ENCODE measurements around the gene MTHFD1L.

MTHFD1L gene

GRCh38 chr6:150899231-150899630 lies 33.7 kb downstream of the MTHFD1L start:
- DNase-seq, result no peak

GRCh38 chr6:150900049-150900448 lies 34.5 kb downstream of the MTHFD1L start:
- DNase-seq, result no peak

- DNase-seq, result no peak
Observed at GRCh38 chr6:150902142-150902776, 36.8 kb downstream of the MTHFD1L start.

- no peak for DNase-seq
Observed at GRCh38 chr6:150905769-150906168, 40.3 kb downstream of the MTHFD1L start.

GRCh38 chr6:150906641-150907326 lies 41.3 kb downstream of the MTHFD1L start:
- no peak for DNase-seq

- no peak for DNase-seq
Observed at GRCh38 chr6:150907383-150907782, 41.9 kb downstream of the MTHFD1L start.

- DNase-seq, result no peak
Observed at GRCh38 chr6:150908901-150909300, 43.4 kb downstream of the MTHFD1L start.

GRCh38 chr6:150910561-150910960 lies 45.1 kb downstream of the MTHFD1L start:
- no peak for DNase-seq

- DNase-seq, result no peak
Observed at GRCh38 chr6:150914372-150914771, 48.9 kb downstream of the MTHFD1L start.

- DNase-seq, result no peak
Observed at GRCh38 chr6:150915131-150915879, 49.8 kb downstream of the MTHFD1L start.

- DNase-seq, result no peak
Observed at GRCh38 chr6:150915880-150916265, 50.4 kb downstream of the MTHFD1L start.

GRCh38 chr6:150919938-150920337 lies 54.4 kb downstream of the MTHFD1L start:
- no peak for DNase-seq

GRCh38 chr6:150922137-150922536 lies 56.6 kb downstream of the MTHFD1L start:
- no peak for DNase-seq

GRCh38 chr6:150924808-150925589 lies 59.5 kb downstream of the MTHFD1L start:
- no peak for DNase-seq

GRCh38 chr6:150925590-150925928 lies 60.1 kb downstream of the MTHFD1L start:
- DNase-seq, result no peak

- no peak for DNase-seq
Observed at GRCh38 chr6:150925976-150926375, 60.5 kb downstream of the MTHFD1L start.

GRCh38 chr6:150928882-150929281 lies 63.4 kb downstream of the MTHFD1L start:
- DNase-seq, result no peak

GRCh38 chr6:150929416-150929815 lies 63.9 kb downstream of the MTHFD1L start:
- no peak for DNase-seq

- no peak for DNase-seq
Observed at GRCh38 chr6:150930841-150931240, 65.3 kb downstream of the MTHFD1L start.

- no peak for DNase-seq
Observed at GRCh38 chr6:150931405-150931804, 65.9 kb downstream of the MTHFD1L start.

- no peak for DNase-seq
Observed at GRCh38 chr6:150932996-150933395, 67.5 kb downstream of the MTHFD1L start.

- no peak for DNase-seq
Observed at GRCh38 chr6:150934380-150934779, 68.9 kb downstream of the MTHFD1L start.

- DNase-seq, result no peak
Observed at GRCh38 chr6:150936021-150936555, 70.6 kb downstream of the MTHFD1L start.
